ENCODE measurements around the gene FOSL2.

Gene FOSL2

GRCh38 chr2:28454016-28454930 is 61.6 kb downstream of the FOSL2 start:
- TF ChIP-seq ZFX (IDR thresholded peaks at IDR 0.05) (no peak), CTCF (conservative IDR thresholded peaks at IDR 0.05) (no peak)
- H3K27ac ChIP-seq, result no peak overlapping the region

GRCh38 chr2:28457237-28457636 is 64.6 kb downstream of the FOSL2 start:
- no peak overlapping the region for H3K27ac ChIP-seq
- TF ChIP-seq CTCF (conservative IDR thresholded peaks at IDR 0.05) (no peak; the same call in 1 of the 2 replicates), ZFX (IDR thresholded peaks at IDR 0.05) (no peak)

- TF ChIP-seq ZFX (IDR thresholded peaks at IDR 0.05) (no peak), CTCF (conservative IDR thresholded peaks at IDR 0.05) (no peak)
- H3K27ac ChIP-seq, result no peak overlapping the region
Measured at GRCh38 chr2:28461056-28461455, 68.4 kb downstream of the FOSL2 start.

GRCh38 chr2:28462122-28462521 is 69.5 kb downstream of the FOSL2 start:
- H3K27ac ChIP-seq, result no peak overlapping the region
- TF ChIP-seq ZFX (IDR thresholded peaks at IDR 0.05) (no peak), CTCF (conservative IDR thresholded peaks at IDR 0.05) (no peak)

- no peak for TF ChIP-seq ZFX (IDR thresholded peaks at IDR 0.05)
- TF ChIP-seq CTCF (conservative IDR thresholded peaks at IDR 0.05), result no peak
- no peak overlapping the region for H3K27ac ChIP-seq
Measured at GRCh38 chr2:28463211-28463816, 70.7 kb downstream of the FOSL2 start.

- no peak overlapping the region for H3K27ac ChIP-seq
- TF ChIP-seq CTCF (conservative IDR thresholded peaks at IDR 0.05), result no peak
Measured at GRCh38 chr2:28463893-28464292, 71.2 kb downstream of the FOSL2 start.

GRCh38 chr2:28465148-28465885 is 72.7 kb downstream of the FOSL2 start:
- no peak for TF ChIP-seq ZFX (IDR thresholded peaks at IDR 0.05)
- no peak for TF ChIP-seq CTCF (conservative IDR thresholded peaks at IDR 0.05)
- no peak overlapping the region for H3K27ac ChIP-seq

Data from C4-2B (cell line).